ENCODE data around the gene IFI30.

The IFI30 gene

DNA sequence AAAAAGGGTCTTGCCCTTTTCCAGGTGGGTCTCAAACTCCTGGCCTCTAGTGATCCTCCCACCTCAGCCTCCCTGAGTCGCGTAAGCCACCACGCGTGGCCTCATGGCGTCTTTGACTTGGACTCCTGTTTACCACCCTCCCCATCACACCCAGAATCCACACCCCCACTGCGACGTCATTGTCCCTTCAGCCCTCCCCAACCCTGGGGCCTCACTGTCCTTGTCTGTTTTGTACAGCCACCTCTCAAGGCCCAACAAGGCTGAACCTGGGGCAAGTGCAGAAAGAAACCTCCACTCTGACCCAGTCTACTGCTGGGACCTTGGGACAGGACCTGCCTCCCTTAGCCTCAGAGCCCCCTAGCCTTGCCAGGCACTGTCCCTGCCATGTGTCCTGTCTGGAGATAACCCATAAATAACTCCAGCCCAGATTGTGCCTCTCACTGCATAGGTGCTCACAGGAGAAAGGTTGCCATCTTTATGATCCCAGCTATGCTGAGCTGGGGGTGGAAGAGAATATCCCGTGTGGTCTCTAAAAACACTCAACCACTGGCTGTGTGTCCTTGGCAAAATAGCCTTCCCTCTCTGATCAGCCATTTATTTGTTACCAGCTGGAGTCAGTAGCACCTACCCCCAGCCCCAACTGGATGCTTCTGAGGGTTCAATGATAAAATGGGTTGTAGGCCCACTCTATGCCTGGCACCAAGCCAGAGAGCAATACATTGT lies 1.8 kb upstream of the IFI30 start:
- no peak for DNase-seq (ENCODE audit: low read depth)

DNA sequence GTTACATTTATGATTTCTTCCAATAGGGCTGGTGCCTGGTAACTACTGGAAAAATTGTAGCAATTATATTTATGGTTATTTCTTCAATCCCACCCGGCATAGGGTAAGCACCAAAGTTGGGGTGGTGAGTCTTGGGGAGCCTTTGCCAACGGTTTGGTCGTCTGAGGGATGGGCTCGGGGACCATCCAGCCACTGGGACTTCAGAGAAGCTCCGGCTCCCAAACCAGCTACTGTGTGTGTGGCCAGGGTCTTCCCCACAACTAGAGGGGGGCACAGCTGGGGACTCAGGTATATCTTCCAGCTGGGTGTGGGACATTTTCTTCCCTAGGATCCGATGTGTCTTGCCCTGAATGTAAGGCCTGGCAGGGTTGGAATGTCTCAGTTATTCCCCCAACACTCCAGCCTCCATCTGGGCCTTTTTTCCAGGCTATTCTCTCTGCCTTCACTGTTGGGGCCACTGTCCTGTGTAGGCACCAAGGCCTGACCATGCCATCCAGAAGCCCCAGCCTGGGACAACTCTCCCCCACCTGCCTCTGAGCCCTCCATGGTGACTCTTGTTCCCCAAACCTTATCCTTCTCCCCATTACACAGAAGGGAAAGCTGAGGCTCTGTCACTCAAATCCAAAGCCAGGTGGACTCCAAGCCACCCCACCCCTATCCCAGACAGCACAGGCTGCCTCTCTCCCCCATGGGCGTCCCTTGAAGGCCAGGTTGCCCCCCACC lies 1.1 kb upstream of the IFI30 start:
- no peak for DNase-seq (ENCODE audit: low read depth)

DNA sequence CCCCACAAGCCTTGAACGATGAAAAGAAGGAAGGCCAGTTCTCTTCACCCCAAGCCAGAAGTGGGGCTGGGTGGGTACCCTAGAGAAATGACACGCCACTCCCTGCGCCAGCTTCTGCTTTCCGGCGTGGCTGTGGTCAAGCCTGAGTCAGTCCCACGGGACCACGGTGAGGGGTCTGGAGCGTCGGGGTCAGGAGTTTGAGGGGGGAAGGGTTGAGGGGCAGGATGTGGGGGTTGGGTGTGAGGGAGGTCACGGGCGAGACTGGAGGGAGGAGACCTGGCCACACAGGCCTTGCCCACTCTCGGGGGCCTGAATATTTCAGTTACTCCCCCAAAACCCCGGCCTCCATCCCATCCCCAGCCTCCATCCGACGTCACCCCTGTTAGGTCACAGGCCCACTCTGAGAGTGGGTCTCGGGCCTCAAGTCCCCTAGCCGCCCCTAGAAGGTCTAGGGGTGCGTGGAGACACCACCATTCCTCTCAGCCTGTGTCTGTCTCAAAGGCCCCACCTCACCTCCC lies 500 bp upstream of the IFI30 start:
- DNase-seq (ENCODE audit: low read depth), result no peak

DNA sequence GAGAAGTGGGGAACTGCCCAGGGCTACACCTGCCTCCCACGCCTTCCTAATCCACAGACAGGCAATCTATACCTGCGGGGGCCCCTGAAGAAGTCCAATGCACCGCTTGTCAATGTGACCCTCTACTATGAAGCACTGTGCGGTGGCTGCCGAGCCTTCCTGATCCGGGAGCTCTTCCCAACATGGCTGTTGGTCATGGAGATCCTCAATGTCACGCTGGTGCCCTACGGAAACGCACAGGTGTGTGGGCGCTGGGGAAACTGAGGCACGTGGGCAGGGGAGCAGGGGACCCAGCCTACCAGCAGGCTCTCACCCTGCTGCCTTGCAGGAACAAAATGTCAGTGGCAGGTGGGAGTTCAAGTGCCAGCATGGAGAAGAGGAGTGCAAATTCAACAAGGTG lies 1.4 kb downstream of the IFI30 start:
- DNase-seq (ENCODE audit: low read depth), result no peak

DNA sequence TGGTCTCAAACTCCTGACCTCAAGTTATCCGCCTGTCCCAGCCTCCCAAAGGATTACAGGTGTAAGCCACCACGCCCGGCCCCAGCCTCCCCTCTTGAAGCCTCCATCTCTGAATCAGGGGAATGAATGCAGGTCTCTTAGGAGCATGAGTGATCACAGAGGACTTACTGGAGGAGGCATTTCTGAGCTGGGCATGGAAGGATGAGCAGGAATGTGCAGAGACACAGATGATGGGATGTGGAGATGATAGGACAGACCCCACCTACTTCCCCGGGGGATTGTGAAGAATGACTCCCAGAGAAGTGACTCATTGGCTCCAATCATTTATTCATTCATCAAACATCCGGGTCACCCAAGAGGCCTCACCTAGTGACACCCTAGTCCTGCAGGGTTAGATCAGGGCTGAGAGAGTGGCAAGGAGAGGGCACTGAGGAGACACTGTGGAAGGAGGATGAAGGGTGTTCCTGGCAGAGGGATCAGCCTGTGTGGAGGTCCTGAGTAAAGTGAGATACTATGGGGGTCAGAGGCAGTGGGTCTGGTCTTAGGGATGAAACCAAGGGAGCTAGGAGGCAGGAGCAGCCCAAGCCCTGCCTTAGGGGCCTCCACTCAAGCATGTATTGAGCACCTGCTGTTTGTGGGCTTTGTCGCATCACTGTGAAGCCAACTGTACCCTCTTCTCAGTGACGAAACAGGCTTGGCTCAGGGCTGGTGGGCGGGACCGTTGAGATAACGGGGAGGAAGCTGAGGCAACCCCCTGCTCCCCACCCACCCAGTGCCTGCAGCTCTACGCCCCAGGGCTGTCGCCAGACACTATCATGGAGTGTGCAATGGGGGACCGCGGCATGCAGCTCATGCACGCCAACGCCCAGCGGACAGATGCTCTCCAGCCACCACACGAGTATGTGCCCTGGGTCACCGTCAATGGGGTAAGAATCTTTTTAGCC lies 3.0 kb downstream of the IFI30 start:
- DNase-seq (ENCODE audit: low read depth), result no peak

DNA sequence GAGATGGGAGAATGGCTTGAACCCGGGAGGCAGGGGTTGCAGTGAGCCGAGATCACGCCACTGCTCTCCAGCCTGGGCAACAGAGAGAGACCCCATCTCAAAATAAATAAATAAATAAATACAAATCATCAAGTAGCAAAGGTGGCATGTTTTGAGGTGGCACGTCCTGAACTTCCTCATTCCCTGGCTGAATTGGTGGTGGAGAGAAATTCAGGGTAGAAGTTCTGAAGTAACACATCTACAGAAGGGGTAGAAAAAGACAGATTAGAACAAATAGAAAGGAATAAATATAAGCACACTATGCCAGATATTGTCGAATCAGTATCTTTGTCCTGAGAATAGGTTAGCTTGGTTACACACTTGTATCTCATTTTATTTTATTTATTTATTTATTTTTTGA lies 6.3 kb downstream of the IFI30 start:
- DNase-seq (ENCODE audit: low read depth), result no peak

DNA sequence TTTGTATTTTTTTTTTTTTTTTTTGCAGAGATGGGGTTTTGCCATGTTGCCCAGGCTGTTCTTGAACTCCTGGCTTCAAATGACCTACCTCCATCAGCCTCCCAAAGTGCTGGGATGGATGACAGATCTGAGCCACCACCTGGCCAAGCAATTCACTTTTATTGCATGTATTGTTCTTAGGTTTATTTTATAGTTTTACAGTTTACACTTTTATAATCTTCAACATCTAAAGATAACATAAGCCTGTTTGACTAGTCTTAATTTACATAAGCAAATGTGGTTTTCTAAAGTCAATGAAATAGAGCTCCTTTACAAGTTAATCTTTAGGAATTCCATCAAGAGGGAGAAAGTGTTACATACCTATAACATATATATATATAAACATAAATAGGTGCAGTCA lies 9.9 kb downstream of the IFI30 start:
- DNase-seq (ENCODE audit: low read depth), result no peak

DNA sequence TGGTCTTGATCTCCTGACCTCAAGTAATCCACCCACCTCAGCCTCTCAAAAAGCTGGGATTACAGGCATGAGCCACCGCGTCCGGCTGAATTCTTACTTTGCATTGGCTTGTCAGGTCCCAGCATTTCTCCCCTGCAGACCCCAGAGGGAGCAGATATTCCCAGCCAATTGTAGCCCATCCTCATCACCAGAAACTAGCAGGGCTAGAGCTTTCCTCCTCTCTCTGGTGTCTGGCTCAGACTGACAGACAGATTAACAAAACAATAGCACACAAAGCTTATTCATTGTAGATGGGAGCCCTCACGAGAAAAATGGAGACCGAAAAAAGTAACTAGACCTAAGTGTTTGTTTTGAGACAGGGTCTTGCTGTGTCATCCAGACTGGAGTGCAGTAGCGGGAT lies 11.9 kb downstream of the IFI30 start:
- DNase-seq (ENCODE audit: low read depth), result no peak

DNA sequence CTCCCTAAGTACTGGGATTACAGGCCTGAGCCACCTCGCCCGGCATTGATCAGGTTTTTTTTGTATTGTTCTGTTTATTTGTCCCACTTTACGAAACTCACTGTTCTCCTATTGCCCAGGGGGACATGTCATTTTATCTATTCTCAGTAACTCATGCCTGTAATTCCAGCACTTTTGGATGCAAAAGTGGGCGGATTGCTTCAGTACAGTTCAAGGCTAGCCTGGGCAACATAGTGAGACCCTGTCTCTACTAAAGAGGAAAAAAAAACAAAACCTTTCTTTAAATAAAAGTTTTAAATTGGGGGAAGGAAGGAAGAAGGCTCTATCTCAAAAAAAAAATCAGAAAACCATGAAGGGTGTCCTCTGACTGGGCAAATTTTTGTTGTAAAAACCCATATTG lies 16.7 kb downstream of the IFI30 start:
- DNase-seq (ENCODE audit: low read depth), result no peak

DNA sequence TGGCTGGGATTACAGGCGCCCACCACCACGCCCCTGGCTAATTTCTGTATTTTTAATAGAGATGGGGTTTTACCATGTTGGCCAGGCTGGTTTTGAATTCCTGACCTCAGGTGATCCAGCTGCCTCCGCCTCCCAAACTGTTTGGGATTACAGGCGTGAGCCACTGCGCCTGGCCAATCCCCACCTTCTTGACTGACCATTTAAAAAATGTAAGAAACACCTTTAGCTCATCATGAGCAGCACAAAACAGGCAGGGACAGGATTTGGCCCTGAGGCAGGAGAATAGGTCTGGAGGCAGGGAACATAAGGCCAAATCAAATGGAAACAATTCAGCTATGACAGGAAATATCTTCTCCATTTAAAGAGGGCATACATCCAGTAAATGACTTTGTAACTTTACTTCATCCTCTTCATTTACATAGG lies 18.0 kb downstream of the IFI30 start:
- no peak for DNase-seq (ENCODE audit: low read depth)

DNA sequence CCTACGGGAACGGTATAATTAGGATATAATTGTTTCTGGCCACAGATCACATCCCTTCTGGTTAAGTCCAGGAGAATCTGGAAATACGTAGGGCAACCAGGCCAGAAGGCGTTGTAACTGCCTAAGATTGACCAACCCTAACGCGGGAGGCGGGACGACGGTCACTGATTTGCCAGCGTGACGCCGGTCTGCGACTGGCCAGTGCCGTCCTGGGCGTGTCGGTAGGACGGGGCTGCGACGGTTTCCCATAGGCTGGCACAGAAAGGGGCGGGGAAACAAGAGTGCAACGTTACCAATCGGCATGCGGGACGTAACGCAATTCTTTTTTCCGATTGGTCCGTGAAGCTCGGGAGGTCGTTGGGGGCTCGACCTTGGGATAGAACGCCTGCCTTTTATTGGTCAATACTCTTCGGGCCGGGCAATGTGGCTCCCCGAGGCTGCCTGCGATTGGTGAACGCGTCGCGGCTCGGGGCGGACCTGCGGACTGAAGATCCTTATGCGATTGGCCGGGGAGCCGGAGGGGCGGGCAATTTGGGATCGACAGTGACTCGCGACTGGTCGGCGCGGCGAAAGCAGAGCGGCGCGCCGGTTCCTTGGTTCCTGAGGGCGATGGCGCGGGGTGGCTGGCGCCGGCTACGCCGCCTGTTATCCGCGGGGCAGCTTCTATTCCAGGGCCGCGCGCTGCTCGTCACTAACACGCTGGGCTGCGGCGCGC lies 19.2 kb downstream of the IFI30 start, which contains the start of gene MPV17L2:
Gene MPV17L2, plus strand, starts transcription at position 546 of the 715 bp plus-strand sequence. Its CDS starts 64 bp downstream, at position 610.
- DNase-seq (ENCODE audit: low read depth), result peak; percentile 97

DNA sequence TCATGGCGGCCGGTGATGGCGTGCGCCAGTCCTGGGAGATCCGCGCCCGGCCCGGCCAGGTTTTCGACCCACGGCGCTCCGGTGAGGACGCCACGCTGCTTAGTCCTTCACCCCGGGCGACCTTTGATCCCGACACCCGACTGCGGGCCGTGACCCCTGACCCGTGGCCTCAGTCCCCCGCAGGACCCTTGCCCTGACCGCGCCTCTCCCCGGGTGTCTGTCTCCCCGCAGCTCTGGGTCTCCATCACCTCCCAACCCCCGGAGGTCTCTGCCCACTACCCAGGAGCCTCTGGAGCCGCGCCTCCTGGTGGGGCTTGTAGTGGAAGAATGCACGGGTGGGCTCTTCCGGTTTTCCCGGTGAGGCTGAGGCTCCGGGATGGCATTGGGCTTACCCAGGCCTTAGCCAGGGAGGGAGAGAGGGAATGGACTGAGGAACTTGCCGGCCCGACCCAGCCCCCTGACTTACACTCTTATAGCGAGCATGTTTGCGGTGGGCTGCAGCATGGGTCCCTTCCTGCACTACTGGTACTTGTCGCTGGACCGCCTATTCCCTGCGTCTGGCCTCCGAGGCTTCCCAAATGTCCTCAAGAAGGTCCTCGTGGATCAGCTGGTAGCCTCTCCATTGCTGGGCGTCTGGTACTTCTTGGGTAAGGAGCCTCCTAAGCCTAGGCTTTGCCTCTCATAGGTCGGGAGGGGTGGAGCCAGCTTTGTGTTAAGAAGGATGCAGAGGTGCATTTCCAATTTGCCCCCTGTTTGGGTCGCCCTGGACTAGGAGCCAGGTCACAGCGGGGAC lies 20.0 kb downstream of the IFI30 start:
- DNase-seq (ENCODE audit: low read depth), result no peak

DNA sequence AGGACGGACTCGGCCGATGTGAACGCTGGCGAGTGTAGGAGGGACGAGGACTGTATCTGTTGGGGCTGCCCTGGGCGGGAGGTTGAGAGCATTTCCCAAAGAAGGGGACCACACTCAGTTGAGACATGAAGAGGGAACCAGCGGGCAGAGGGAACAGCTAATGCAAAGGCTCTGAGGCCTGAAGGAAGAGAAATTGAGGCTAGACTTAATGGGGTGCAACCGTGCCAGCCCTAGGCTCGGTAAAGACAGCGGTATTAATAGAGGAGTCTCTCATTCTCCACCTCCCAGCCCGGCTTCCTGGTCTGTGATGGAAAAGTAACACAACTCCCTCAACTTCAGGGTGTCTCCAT lies 20.5 kb downstream of the IFI30 start:
- DNase-seq (ENCODE audit: low read depth), result no peak

DNA sequence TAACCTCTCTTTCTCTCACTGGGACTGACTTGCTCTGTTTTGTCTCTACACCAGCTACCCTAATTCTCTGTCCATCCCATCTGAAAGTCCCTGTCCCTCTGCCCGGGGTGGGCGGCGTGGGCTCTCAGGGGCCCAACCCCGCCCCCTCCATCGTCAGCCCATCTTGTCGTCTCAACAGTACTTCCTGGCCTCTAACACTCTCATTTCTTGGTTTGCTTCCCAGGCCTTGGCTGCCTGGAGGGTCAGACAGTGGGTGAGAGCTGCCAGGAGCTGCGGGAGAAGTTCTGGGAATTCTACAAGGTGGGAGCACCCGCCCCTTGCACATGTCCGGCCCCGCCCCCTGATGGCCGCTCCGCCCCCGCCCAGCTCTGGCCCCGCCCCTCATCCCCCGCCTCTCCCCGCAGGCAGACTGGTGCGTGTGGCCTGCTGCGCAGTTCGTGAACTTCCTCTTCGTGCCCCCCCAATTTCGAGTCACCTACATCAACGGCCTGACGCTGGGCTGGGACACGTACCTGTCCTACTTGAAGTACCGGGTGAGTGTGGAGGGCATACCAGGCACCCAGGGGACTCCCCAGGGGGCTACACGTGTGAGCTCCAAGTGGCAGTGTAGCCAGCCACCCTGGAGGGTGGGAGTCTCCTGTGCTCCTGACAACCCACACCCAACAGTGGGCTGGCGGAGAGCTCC lies 21.1 kb downstream of the IFI30 start:
- DNase-seq (ENCODE audit: low read depth), result no peak

DNA sequence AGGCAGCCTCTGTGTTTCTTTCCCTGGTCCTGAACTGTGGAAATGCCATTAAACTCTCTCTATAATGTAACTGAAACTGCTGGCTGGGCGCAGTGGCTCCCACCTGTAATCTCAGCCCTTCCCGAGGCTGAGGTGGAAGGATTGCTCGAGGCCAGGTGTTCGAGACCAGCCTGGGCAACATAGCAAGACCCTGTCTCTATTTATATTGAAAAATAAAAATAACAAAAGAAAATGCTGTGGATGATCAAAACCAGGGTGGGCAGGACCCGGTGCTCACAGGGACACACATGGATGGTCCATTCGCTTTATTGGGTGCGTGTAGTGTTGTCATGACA lies 22.9 kb downstream of the IFI30 start:
- no peak for DNase-seq (ENCODE audit: low read depth)

DNA sequence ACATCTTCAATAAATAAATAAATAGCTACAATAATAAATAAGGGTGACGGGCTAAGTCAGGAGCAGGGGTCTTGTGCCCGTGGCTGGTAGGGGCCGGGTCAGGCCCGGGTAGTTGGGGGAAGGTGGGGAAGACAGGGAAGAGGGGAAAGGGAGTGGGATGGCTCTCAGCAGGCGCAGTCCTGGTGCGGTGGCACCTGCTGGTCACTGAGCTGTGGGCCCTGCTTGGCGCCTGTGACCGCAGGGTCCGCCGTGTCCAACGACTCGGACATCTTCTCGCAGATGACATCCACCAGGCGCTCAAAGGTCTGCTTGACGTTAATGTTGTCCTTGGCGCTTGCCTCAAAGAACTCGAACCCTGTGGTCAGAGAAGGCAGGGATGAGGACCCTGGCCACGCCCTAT lies 23.7 kb downstream of the IFI30 start:
- no peak for DNase-seq (ENCODE audit: low read depth)

DNA sequence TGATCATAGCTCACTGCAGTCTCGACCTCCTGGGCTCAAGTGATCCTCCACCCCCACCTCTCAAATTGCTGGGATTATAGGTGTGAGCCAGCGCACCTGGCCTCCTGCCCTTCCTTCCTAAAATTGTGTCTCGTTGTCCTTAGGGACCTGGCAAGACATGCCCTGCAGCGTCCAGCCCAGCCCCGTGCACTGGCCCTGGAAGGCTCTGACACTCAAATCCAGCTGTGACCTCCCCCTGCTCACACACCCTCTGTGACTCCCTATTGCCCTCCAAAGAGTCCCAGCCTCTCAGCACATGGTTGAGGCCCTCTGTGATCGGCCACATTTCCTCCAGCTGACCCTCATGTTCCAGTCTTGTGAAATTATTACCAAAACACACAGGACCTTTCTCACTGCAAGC lies 24.3 kb downstream of the IFI30 start:
- no peak for DNase-seq (ENCODE audit: low read depth)

DNA sequence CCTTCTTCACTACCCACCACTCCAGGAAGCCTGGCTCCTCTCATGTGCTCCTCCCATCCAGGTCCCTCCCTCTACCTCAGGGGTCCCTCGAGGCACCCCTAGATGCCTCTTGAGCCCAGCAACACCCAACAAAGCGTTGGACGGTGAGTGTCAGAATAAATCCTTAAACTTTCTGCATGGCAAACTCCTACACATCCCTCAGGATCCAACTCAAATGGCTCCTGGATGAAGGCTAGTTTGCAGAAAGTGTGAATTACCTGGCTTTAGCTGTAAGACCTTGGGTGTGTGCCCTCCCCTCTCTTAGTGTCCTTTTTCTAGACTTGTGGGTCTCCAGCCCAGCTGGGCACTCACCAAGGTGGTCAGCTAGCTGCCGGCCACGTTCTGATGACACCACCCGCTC lies 24.8 kb downstream of the IFI30 start:
- no peak for DNase-seq (ENCODE audit: low read depth)

DNA sequence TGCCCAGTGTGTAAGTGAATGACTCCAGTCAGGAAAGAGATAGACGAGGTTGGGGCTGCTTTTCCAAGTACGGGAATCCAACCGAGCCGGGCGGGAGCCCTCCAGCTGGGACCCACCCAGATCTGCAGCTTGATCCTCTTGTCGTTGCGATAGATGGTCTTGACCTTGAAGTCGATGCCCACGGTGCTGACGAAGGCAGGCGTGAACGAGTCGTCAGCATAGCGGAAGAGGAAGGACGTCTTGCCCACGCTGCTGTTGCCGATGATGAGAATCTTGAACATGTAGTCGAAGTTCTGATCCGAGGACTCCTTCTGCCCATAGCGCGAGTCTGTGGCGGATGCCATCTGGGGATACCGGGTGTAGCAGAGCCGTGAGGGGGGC lies 28.8 kb downstream of the IFI30 start:
- DNase-seq (ENCODE audit: low read depth), result no peak

DNA sequence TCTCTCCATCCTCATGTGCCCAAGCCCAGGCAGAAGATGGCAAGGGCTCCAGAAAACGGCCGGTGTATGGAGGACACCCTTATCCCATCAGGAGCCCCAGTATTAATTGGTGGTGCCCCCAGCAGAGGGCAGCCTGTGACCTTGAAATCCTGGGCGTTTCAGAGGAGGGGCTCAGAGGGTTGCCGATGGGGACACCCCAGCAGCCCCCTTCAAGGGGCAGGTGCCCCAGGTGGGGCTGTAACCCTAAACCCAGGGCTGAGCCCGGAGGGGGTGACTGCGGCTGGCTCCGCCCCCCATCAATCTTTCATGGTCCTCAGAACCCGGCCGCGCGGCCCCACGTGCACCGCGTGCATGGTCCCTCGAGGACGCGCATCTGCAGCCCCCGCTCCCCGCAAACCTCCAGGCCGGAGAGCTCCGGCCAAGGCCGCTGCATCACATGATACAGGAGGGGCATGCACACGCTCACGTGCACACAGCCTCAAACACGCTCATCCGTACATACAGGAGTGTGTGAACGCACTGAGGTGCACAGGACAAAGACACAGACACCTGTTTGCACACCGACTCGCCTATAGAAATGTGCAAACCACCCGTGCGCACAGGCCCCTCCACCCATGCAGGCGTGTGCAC lies 29.3 kb downstream of the IFI30 start:
- DNase-seq (ENCODE audit: low read depth), result no peak

All from activated T-cell treated with anti-CD3 and anti-CD28 coated beads for 48 hours (primary cell).